BJ (cell line): Measurements from ENCODE around the gene ETV6. TPM values are rescaled to one million over a fixed set of nuclear protein-coding genes. Genes with fewer than 3 reads are reported as not detected.

Experiments used
- CTCF ChIA-PET: fragments of 350-600 bp; formaldehyde crosslinking; extraction: SDS; loops from one replicate; lab custom pipeline; 2021; ENCODE audit warnings: antibody characterized with exemption, inconsistent platforms; lab: Yijun Ruan, JAX
- POLR2A ChIA-PET: fragments of 300-600 bp; sonication (Branson Sonifier 250); formaldehyde crosslinking; extraction: SDS; loops from one replicate; lab custom pipeline; 2021; ENCODE audit warnings: antibody characterized with exemption; lab: Charles Lee
- DNase-seq: peaks from one replicate; pipeline ENCODE4 v3.0.0-alpha.2; 2011; ENCODE audit warnings: low read depth
- H3K27me3 ChIP-seq: 2 replicates; pipeline ENCODE4 v1.6.0; 2011; ENCODE audit warnings: low read length; ENCODE audit not compliant: control insufficient read depth, insufficient read depth
- H3K36me3 ChIP-seq: 2 replicates; pipeline ENCODE4 v1.5.1; 2011; ENCODE audit warnings: low read length; ENCODE audit not compliant: control insufficient read depth, insufficient read depth
- H3K4me3 ChIP-seq: 2 replicates; pipeline ENCODE4 v1.5.1; 2011; ENCODE audit warnings: low read depth, mild to moderate bottlenecking, control low read depth, low read length
- polyA plus RNA-seq: library from polyadenylated mRNA; depleted of rRNA; stranded (reverse); fragments of >200 nt; gene quantifications from 2 replicates; pipeline ENCODE4 v1.2.3, GENCODE V29; 2011
- TF ChIP-seq, protein P1 (sequence below): IDR thresholded peaks from 2 replicates; pipeline ENCODE4 v1.5.1; 2011; ENCODE audit warnings: low read depth, mild to moderate bottlenecking, control low read depth, inconsistent platforms, low read length, moderate library complexity; ENCODE audit not compliant: insufficient read depth

ETV6 gene
- polyA plus RNA-seq, 1 experiment = 10.7 TPM

DNA sequence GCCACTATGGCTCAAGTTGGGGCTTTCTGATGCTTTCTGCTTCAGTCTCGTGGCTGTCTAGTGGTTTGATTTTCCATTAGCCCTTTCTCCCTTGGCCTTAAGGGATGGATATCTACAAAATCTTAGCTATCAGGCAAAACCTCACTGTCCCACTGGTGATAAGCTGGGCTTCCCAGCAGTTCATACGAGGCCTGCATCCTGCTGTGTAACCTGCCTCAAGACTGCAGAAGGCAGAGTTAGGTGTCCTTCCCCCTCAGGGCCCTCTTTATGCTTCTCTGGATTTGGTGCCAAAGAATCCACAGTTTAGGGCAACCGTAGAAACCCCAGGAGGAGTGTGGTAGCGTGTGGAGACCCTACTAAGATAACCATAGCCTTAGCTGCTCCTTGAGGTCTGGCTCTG is 38.9 kb downstream of the ETV6 start:
- no peak overlapping the region for H3K4me3 ChIP-seq
- TF ChIP-seq, protein P1, sequence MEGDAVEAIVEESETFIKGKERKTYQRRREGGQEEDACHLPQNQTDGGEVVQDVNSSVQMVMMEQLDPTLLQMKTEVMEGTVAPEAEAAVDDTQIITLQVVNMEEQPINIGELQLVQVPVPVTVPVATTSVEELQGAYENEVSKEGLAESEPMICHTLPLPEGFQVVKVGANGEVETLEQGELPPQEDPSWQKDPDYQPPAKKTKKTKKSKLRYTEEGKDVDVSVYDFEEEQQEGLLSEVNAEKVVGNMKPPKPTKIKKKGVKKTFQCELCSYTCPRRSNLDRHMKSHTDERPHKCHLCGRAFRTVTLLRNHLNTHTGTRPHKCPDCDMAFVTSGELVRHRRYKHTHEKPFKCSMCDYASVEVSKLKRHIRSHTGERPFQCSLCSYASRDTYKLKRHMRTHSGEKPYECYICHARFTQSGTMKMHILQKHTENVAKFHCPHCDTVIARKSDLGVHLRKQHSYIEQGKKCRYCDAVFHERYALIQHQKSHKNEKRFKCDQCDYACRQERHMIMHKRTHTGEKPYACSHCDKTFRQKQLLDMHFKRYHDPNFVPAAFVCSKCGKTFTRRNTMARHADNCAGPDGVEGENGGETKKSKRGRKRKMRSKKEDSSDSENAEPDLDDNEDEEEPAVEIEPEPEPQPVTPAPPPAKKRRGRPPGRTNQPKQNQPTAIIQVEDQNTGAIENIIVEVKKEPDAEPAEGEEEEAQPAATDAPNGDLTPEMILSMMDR = no peak
- H3K27me3 ChIP-seq = no peaks in the 10 kb centered on the region
- POLR2A ChIA-PET = no interaction called here
- H3K36me3 ChIP-seq = no peaks in the 10 kb centered on the region
- CTCF ChIA-PET = interaction anchor here (1.1 to 2.4 kb wide), 2 partner anchors 12 to 108 kb away, joined by 3 to 6 read pairs; no protein-coding TSS in a partner anchor
- DNase-seq = no peak

DNA sequence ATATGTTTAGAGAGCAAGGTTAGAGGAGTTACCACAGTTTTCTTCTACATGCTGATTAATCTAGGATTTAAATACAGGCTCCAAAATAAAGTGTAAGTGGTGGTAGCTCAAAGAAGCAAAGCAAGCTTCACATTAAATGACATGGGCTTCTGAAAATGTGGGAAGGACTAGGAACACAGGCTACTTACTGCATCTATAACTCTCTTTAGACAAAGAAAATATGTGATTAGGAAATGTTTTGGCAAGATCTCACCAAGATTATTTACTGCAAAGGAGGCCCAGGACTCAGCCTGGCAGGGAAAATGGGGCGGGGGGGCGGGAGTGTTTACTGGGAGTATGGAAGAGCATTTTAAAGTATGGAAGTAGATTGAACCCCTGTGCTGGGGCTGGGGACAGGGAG is 39.4 kb downstream of the ETV6 start:
- no peak for DNase-seq
- CTCF ChIA-PET = interaction anchor here (1.1 to 2.4 kb wide), 3 partner anchors 13 to 344 kb away, joined by 3 to 6 read pairs (median 3); no protein-coding TSS in a partner anchor
- no peaks in the 10 kb centered on the region; the same call in 1 of the 2 replicates for H3K36me3 ChIP-seq
- H3K27me3 ChIP-seq = no peaks in the 10 kb centered on the region
- POLR2A ChIA-PET = interaction anchor here (0.7 to 0.8 kb wide), 3 partner anchors 9 to 233 kb away, joined by 3 to 17 read pairs (median 15); no protein-coding TSS in a partner anchor
- TF ChIP-seq, protein P1 = no peak
- H3K4me3 ChIP-seq = no peak overlapping the region

DNA sequence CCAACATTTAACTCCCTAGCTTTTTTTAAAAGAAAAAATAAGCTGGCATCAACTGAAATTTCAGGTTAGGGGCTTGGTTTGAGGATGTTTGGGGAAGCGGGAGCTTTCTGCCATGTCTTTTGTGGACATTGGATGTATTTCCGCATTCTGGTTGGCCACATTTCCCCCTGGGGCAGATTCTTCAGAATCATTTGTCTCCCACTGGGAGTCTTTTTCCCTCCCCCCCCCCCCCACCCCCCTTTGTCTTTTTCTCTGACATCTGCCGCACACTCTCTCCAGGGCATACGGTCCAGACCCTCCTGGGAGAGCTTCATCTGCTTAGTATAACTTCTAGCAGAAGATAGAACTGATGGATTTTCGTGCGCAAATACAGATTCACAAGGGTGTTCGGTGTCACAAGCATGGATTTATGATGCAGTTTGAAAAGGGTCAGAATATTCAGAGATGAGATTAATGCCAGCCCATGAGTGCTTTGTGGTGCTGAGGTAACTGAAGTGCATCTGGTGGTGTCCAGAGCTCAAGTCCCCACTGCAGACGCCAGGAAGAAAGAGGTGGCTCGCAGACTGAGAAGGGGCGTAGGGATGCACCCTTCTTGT is 40.2 kb downstream of the ETV6 start:
- DNase-seq = no peak
- TF ChIP-seq, protein P1 = no peak
- POLR2A ChIA-PET = interaction anchor here (0.7 to 0.8 kb wide), 3 partner anchors 9 to 232 kb away, joined by 3 to 17 read pairs (median 15); no protein-coding TSS in a partner anchor
- CTCF ChIA-PET = interaction anchor here (1.8 to 2.4 kb wide), 2 partner anchors 13 to 343 kb away, joined by 3 to 6 read pairs; no protein-coding TSS in a partner anchor
- Histone ChIP-seq H3K4me3 (no peak overlapping the region), H3K36me3 (no peaks in the 10 kb centered on the region; the same call in 1 of the 2 replicates), H3K27me3 (no peaks in the 10 kb centered on the region)

- POLR2A ChIA-PET = no interaction called here
- H3K27me3 ChIP-seq = no peaks in the 10 kb centered on the region
- TF ChIP-seq, protein P1 = no peak
- no peak for DNase-seq
- no peaks in the 10 kb centered on the region; the same call in 1 of the 2 replicates for H3K36me3 ChIP-seq
- no peak overlapping the region for H3K4me3 ChIP-seq
- CTCF ChIA-PET = no interaction called here
Observed at GRCh38 chr12:11693067-11693466, 43.6 kb downstream of the ETV6 start.

DNA sequence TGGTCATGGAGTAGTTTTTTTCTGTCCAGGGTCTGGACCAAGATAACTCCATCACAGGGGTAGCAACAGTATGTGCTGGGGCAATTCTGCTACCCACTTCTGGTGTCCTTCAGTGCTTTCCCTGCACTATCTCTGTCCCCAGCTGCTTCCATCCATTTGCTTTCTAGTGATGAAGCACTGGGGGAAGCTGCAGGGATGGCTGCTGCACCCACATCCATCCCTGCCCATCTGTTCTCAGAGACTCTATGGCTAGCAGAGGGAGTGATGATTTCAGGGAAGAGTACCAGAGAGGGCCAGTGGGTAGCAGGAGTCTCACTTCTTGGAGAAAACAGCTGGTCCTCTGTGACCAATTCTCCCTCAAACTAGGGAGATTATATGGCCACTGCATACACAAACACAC is 44.1 kb downstream of the ETV6 start:
- no peak for DNase-seq
- no peaks in the 10 kb centered on the region; the same call in 1 of the 2 replicates for H3K36me3 ChIP-seq
- no peak overlapping the region for H3K4me3 ChIP-seq
- POLR2A ChIA-PET = no interaction called here
- H3K27me3 ChIP-seq = no peaks in the 10 kb centered on the region
- TF ChIP-seq, protein P1 = no peak
- CTCF ChIA-PET = no interaction called here
